Gastroesophageal sphincter (tissue), 3 donors: Measurements from ENCODE around the gene LDLRAP1.

Experiments
- CTCF ChIP-seq, 4 experiments: fragments of 200-600 bp in 2 of 4; fragments of 450-650 bp in 2 of 4; sonication (generic) in 1 of 4; IDR thresholded peaks; one replicate each; pipeline ENCODE4 v1.5.1; 2017 to 2019; ENCODE audit warnings: antibody characterized with exemption in 4 of 4, mild to moderate bottlenecking in 2 of 4, moderate library complexity in 2 of 4
- EP300 ChIP-seq: sonication (generic); formaldehyde crosslinking; IDR thresholded peaks from one replicate; pipeline ENCODE4 v1.6.1; 2017; ENCODE audit warnings: antibody characterized with exemption, mild to moderate bottlenecking
- POLR2A ChIP-seq, 2 donors: fragments of 450-650 bp; IDR thresholded peaks; one replicate each; pipeline ENCODE4 v1.6.1; 2017; ENCODE audit warnings: antibody characterized with exemption in 2 of 2, mild to moderate bottlenecking in 2 of 2, moderate library complexity in 1 of 2

DNA sequence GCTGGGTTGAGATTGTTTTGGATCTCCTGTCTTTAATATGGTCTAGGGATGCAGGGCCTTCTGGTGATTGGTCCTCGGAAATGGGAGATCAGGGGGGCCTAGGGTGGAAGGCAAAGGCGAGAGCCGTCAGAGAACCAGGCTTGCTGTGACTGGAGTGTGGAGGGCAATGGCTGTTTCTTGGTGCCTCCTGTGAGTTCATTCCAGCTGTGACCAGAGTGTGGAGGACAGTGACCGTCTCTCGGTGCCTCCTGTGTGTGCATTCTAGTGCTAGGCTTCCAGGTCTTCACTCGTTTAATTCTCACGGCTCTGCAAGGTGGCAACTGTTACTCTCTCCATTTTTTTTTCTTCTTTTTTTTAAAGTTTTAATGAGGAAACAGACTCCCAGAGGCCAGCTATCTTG lies 14.1 kb downstream of the LDLRAP1 start:
- TF ChIP-seq CTCF (IDR thresholded peaks at IDR 0.05), result no peak
- no peak for TF ChIP-seq EP300
- TF ChIP-seq POLR2A (IDR thresholded peaks at IDR 0.05), result no peak
